Pancreas (tissue), 10 donors: Measurements from ENCODE around the gene TFAP2B. TPM values are rescaled to one million over a fixed set of nuclear protein-coding genes. Genes with fewer than 3 reads are reported as not detected.

Experiments used
- ATAC-seq, 4 donors: fragments of 200-7000 bp; cut with Tn5 transposase; one replicate each; pipeline versions ENCODE4 v1.8.0 to v1.9.1; 2020; ENCODE audit warnings: mild to moderate bottlenecking in 4 of 4, moderate library complexity in 4 of 4
- DNase-seq, 6 donors: peaks; one replicate each; pipeline ENCODE4 v3.0.0-alpha.2; 2020
- FAIRE-seq: peaks from 2 replicates; lab custom pipeline; 2012; peaks lifted over from hg19 to GRCh38; lab: Jason Lieb, UNC
- H3K27ac ChIP-seq, 4 donors: fragments of 200-600 bp; sonication (generic); 1 replicate in 3 of 4; 2 replicates in 1 of 4; pipeline versions ENCODE4 v1.5.0 to v1.8.0; 2020
- H3K27me3 ChIP-seq, 4 donors: fragments of 200-600 bp; one replicate each; pipeline ENCODE4 v1.8.0; 2021
- H3K36me3 ChIP-seq, 3 donors: fragments of 200-600 bp; sonication (generic) in 1 of 3; one replicate each; pipeline versions ENCODE4 v1.5.0 to v1.8.0; 2020 to 2021
- H3K4me1 ChIP-seq, 3 donors: fragments of 200-600 bp; one replicate each; pipeline ENCODE4 v1.8.0; 2021
- H3K4me3 ChIP-seq, 4 donors: fragments of 200-600 bp; sonication (generic) in 2 of 4; one replicate each; pipeline versions ENCODE4 v1.5.0 to v1.8.0; 2020 to 2021
- H3K9me3 ChIP-seq, 4 donors: fragments of 200-600 bp; one replicate each; pipeline ENCODE4 v1.8.0; 2021
- WGBS, 2 donors: extraction: QIAGEN DNeasy Blood & Tissue Kit; methylation state at CpG; one replicate each; pipeline ENCODE4 v1.1.7; 2013; 5-methylcytosine and 5-hydroxymethylcytosine counted together
- intact Hi-C, 3 donors: fragments of 100-400 bp; cut with DNase I; formaldehyde crosslinking; loops; one replicate each; pipeline versions ENCODE4 v1.11.1 to v1.14.2; 2022
- polyA plus RNA-seq, 2 donors: library from polyadenylated mRNA; stranded (reverse); fragments of 200-250 nt; gene quantifications; one replicate each; pipeline ENCODE4 v1.2.3, GENCODE V29; 2013
- total RNA-seq, 6 donors: library from RNA; stranded (reverse); fragmentation: NEBNext Ultra II Directional in 4 of 6; extraction: Animal tissue kit (Norgen Biotek cat#: 25700) in 4 of 6; gene quantifications; one replicate each; pipeline versions ENCODE4 v1.2.1 to v1.2.4, GENCODE V29; 2021 to 2023
- TF ChIP-seq, protein P1 (sequence below), 4 donors: fragments of 200-600 bp; sonication (generic) in 3 of 4; IDR thresholded peaks; one replicate each; pipeline versions ENCODE4 v1.5.0 to v1.8.0; 2021; ENCODE audit warnings: antibody characterized with exemption in 4 of 4
- donor health status: healthy with polysubstance abuse.
- donor health status: DM: no; HTN: no; CAD: no; lungs with moderate emphysema.
- donor health status: DM: no; HTN: no; CAD: no.
- donor health status: control.
- donor health status: control.
- donor health status: Bipolar disorder and iron deficiency.
- donor health status: DM: yes; HTN: yes; CAD: no.
- donor health status: DM: no; HTN: no; CAD: no.
- donor health status: DM: no; HTN: no; CAD: no.
- donor health status: DM: yes; HTN: yes; CAD: no.

TFAP2B gene
- total and polyA plus RNA-seq, 8 donors, result not detected

DNA sequence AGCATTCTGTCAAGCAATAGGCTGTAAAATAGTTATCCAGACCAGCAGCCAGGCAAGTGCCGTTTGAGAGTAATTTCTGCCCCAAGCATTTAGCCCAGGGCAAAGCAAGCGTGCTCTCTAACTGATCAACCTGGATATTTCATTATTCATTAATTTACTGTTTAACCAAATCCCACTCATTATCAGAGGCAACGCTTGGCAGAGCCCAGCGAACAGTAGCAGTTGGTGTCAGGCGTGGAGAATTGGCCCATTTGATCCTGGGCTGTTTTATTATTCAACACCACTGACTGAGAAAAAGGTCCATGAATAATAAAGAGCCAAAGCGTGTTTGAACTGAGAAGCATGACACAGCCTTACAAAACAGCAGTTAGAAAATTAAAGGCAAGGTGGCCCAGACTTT lies 35.3 kb downstream of the TFAP2B start:
- 12 to 13% methylated on average over 6 of the region's 6 CpGs for WGBS, 2 donors
- intact Hi-C loops, result no loop called here

GRCh38 chr6:50861692-50862091 lies 43.0 kb downstream of the TFAP2B start:
- FAIRE-seq, result no peak
- TF ChIP-seq, protein P1, sequence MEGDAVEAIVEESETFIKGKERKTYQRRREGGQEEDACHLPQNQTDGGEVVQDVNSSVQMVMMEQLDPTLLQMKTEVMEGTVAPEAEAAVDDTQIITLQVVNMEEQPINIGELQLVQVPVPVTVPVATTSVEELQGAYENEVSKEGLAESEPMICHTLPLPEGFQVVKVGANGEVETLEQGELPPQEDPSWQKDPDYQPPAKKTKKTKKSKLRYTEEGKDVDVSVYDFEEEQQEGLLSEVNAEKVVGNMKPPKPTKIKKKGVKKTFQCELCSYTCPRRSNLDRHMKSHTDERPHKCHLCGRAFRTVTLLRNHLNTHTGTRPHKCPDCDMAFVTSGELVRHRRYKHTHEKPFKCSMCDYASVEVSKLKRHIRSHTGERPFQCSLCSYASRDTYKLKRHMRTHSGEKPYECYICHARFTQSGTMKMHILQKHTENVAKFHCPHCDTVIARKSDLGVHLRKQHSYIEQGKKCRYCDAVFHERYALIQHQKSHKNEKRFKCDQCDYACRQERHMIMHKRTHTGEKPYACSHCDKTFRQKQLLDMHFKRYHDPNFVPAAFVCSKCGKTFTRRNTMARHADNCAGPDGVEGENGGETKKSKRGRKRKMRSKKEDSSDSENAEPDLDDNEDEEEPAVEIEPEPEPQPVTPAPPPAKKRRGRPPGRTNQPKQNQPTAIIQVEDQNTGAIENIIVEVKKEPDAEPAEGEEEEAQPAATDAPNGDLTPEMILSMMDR (IDR thresholded peaks at IDR 0.05), result no peak
- no peaks in the 10 kb centered on the region for H3K4me1 ChIP-seq
- 0% methylated on average over 1 of the region's 1 CpG for WGBS, 2 donors
- H3K36me3 ChIP-seq, result no peaks in the 10 kb centered on the region
- no peak for DNase-seq
- intact Hi-C loops, result no loop called here
- no peak overlapping the region for H3K4me3 ChIP-seq
- H3K27me3 ChIP-seq, result no peaks in the 10 kb centered on the region
- H3K9me3 ChIP-seq, result no peaks in the 10 kb centered on the region
- H3K27ac ChIP-seq, result no peak overlapping the region
- ATAC-seq, result no peak

More for the DNA sequence above, 35.3 kb downstream of the TFAP2B start:
- H3K9me3 ChIP-seq, result no peaks in the 10 kb centered on the region
- DNase-seq (no peak), FAIRE-seq (no peak), ATAC-seq (no peak)
- H3K36me3 ChIP-seq, result no peaks in the 10 kb centered on the region
- peaks cover 0 to 3% (median 0%) of the 10 kb centered on the region in 3 donors for H3K4me1 ChIP-seq
- H3K27ac ChIP-seq, result no peak overlapping the region
- no peak overlapping the region for H3K4me3 ChIP-seq
- peaks cover 0 to 51% (median 10%) of the 10 kb centered on the region in 4 donors for H3K27me3 ChIP-seq
- TF ChIP-seq, protein P1 (IDR thresholded peaks at IDR 0.05), result no peak

DNA sequence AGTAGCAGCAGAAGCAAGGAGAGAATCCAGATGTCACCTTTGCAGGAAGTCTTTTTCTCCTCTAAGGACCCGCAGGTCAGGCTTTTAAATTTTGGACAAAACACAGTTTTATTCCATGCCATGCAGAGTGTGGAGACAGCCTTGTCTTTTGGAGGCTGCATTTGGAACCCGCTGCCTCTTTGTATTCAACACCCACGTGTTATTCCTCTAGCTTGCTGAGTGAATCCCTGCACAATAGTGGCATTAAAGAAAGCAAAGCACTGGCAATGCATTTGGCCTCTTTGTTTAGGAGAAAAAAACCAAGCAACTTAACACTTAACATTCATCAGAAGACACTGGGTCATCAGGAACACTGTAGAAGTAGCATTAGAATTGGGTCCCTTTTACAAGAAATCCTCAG lies 43.5 kb downstream of the TFAP2B start:
- intact Hi-C loops, result no loop called here
- H3K27ac ChIP-seq, result no peak overlapping the region
- H3K4me3 ChIP-seq, result no peak overlapping the region
- 47 to 48% methylated on average over 3 of the region's 3 CpGs for whole genome bisulfite sequencing, 2 donors
- DNase-seq (no peak), ATAC-seq (no peak), FAIRE-seq (no peak)
- TF ChIP-seq, protein P1 (IDR thresholded peaks at IDR 0.05), result no peak
- no peaks in the 10 kb centered on the region for H3K27me3 ChIP-seq
- H3K9me3 ChIP-seq, result no peaks in the 10 kb centered on the region
- no peaks in the 10 kb centered on the region for H3K4me1 ChIP-seq
- H3K36me3 ChIP-seq, result no peaks in the 10 kb centered on the region

DNA sequence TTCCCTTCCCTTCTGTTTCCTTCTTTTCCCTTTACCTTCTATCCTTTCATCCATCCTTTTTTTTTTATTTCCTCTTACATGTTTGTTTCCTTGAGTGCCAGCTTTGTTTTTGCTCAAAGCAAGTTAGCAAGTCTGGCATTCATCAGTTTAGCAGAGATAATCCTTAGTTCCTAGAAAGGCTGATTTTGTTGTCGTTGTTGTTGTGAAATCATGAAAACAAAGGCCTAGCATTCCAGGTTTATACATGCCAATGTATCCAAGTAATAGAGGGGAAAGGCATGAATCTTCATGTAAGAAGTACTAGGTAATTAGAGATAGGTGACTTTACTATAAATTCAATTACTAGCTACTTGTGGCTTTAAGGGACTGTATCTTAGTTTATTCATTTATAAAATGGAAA lies 45.9 kb downstream of the TFAP2B start:
- intact Hi-C loops, result no loop called here
- TF ChIP-seq, protein P1 (IDR thresholded peaks at IDR 0.05), result no peak
- H3K27ac ChIP-seq, result no peak overlapping the region
- no peaks in the 10 kb centered on the region for H3K4me1 ChIP-seq
- H3K36me3 ChIP-seq, result no peaks in the 10 kb centered on the region
- DNase-seq, result no peak
- no peak for FAIRE-seq
- H3K9me3 ChIP-seq, result no peaks in the 10 kb centered on the region
- no peak overlapping the region for H3K4me3 ChIP-seq
- no peak for ATAC-seq
- 12 to 15% methylated on average over 1 of the region's 1 CpG for whole genome bisulfite sequencing, 2 donors
- peaks cover 0 to 1% (median 0%) of the 10 kb centered on the region in 4 donors for H3K27me3 ChIP-seq

DNA sequence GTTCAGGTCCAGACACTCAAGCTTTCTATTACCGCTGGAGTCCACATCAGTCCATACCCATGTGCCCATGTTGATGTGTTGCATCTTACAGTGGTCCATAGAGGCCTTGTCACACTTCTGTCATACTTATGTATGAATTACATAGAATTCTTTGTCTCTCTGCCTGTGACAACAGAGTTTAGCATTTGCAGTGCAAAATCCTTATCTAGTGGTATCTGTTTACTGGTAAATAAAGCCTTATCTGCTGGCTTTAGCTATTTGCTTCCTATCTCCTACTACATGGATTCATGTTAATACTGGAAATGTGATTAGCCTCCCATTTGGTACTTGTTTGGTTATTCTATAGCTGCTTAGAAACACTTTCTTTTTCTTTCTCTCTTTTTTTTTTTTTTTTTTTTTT lies 49.8 kb downstream of the TFAP2B start:
- Histone ChIP-seq H3K27me3 (peaks cover 0 to 12% (median 0%) of the 10 kb centered on the region in 4 donors), H3K9me3 (no peaks in the 10 kb centered on the region), H3K4me1 (no peaks in the 10 kb centered on the region), H3K36me3 (no peaks in the 10 kb centered on the region), H3K4me3 (no peak overlapping the region), H3K27ac (no peak overlapping the region)
- intact Hi-C loops, result no loop called here
- ATAC-seq (no peak), DNase-seq (no peak), FAIRE-seq (no peak)
- TF ChIP-seq, protein P1 (IDR thresholded peaks at IDR 0.05), result no peak
- 96% methylated on average over 1 of the region's 1 CpG for WGBS, 2 donors
